ENCODE measurements around the gene UBE2D2. TPM values are rescaled to one million over a fixed set of nuclear protein-coding genes. Genes with fewer than 3 reads are reported as not detected.

Gene UBE2D2
- total RNA-seq, 1 experiment from 2014 or later: 193 TPM

DNA sequence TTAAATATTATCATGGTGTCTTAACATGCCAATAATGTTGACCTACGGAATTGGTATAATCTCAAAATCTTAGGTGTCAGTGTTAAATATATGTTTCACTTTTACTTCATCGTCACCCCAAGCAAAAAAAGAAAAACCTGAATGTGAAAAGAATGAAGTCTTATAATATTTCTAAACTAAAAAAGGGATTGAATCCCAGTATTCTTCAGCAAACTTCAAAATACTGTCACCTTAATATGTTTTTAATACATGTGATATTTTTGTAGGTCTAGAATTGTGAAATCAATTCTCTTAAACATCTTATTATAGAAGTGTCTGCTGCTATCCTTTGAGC lies 14.1 kb downstream of the UBE2D2 start:
- H3K4me3 ChIP-seq (ENCODE audit: low read depth, low read length): no peak overlapping the region
- Mint-ChIP-seq H3K4me3 (ENCODE audit: unreplicated experiment) (no peak overlapping the region), H3K4me1 (ENCODE audit: low read depth, unreplicated experiment) (peaks cover 14% of the 10 kb centered on the region), H3K27ac (ENCODE audit: unreplicated experiment) (no peak overlapping the region), H3K36me3 (ENCODE audit: insufficient read depth, unreplicated experiment) (peaks cover 32% of the 10 kb centered on the region), H3K27me3 (ENCODE audit: insufficient read depth, unreplicated experiment) (no peaks in the 10 kb centered on the region), H3K9me3 (ENCODE audit: unreplicated experiment) (no peaks in the 10 kb centered on the region)
- H3K9me3 ChIP-seq: no peaks in the 10 kb centered on the region
- ChIA-PET CTCF (interaction anchor here (0.6 to 1.5 kb wide), 5 partner anchors 13 to 153 kb away, joined by 3 to 13 read pairs (median 3); partner anchors contain the start of genes DNAJC18 and UBE2D2), POLR2A (no interaction called here)
- H3K36me3 ChIP-seq (ENCODE audit: control insufficient read depth, insufficient read depth, low read length): peaks cover 2% of the 10 kb centered on the region; the same call in 1 of the 2 replicates
- no TSS peak for BruUV-seq (replicated peaks)
- TF ChIP-seq, protein P1, sequence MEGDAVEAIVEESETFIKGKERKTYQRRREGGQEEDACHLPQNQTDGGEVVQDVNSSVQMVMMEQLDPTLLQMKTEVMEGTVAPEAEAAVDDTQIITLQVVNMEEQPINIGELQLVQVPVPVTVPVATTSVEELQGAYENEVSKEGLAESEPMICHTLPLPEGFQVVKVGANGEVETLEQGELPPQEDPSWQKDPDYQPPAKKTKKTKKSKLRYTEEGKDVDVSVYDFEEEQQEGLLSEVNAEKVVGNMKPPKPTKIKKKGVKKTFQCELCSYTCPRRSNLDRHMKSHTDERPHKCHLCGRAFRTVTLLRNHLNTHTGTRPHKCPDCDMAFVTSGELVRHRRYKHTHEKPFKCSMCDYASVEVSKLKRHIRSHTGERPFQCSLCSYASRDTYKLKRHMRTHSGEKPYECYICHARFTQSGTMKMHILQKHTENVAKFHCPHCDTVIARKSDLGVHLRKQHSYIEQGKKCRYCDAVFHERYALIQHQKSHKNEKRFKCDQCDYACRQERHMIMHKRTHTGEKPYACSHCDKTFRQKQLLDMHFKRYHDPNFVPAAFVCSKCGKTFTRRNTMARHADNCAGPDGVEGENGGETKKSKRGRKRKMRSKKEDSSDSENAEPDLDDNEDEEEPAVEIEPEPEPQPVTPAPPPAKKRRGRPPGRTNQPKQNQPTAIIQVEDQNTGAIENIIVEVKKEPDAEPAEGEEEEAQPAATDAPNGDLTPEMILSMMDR (IDR thresholded peaks at IDR 0.05; ENCODE audit: insufficient read depth in 1 of 2, low read depth in 1 of 2, low read length in 1 of 2, severe bottlenecking in 1 of 2, unreplicated experiment in 1 of 2): no peak
- intact Hi-C loops (cut with micrococcal nuclease; ENCODE audit: unreplicated experiment): no loop called here
- no peak for DNase-seq
- 0 out of 2 replicates have a peak, but pooled peaks cover 3% of the 10 kb centered on the region for H3K4me1 ChIP-seq
- no peaks in the 10 kb centered on the region for H3K27me3 ChIP-seq (replicated peaks; ENCODE audit: control insufficient read depth, insufficient read depth, low read length)

DNA sequence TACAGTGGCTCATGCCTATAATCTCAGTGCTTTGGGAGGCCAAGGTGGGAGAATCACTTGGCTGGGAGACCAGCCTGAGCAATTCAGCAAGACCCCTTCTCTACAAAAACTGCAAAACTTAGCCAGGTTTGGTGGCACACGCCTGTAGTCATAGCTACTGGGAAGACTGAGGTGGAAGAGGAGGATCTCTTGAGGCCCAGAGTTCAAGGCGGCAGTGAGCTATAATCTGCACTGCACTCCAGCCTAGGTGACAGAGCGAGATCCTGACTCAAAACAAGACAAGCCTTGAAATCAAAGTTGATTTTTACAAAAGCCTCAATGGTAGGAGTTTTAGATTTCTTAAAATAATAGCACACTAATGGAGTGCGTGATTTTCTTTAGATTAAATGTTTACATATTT lies 14.6 kb downstream of the UBE2D2 start:
- BruUV-seq (replicated peaks): no TSS peak
- no peak overlapping the region for H3K4me3 Mint-ChIP-seq (ENCODE audit: unreplicated experiment)

GRCh38 chr5:139577689-139578290 lies 16.7 kb downstream of the UBE2D2 start:
- POLR2A ChIA-PET: no interaction called here
- Mint-ChIP-seq H3K36me3 (ENCODE audit: insufficient read depth, unreplicated experiment) (peaks cover 41% of the 10 kb centered on the region), H3K4me3 (ENCODE audit: unreplicated experiment) (no peak overlapping the region), H3K27ac (ENCODE audit: unreplicated experiment) (no peak overlapping the region), H3K9me3 (ENCODE audit: unreplicated experiment) (no peaks in the 10 kb centered on the region), H3K4me1 (ENCODE audit: low read depth, unreplicated experiment) (peaks cover 12% of the 10 kb centered on the region), H3K27me3 (ENCODE audit: insufficient read depth, unreplicated experiment) (no peaks in the 10 kb centered on the region)
- Histone ChIP-seq H3K27me3 (replicated peaks; ENCODE audit: control insufficient read depth, insufficient read depth, low read length) (no peaks in the 10 kb centered on the region), H3K4me3 (ENCODE audit: low read depth, low read length) (no peak overlapping the region), H3K36me3 (ENCODE audit: control insufficient read depth, insufficient read depth, low read length) (peaks cover 2% of the 10 kb centered on the region; the same call in 1 of the 2 replicates), H3K9me3 (no peaks in the 10 kb centered on the region), H3K4me1 (no peaks in the 10 kb centered on the region; the same call in 1 of the 2 replicates)
- DNase-seq: no peak
- CTCF ChIA-PET: interaction anchor here (0.6 kb wide), 1 partner anchor 75 kb away, joined by 3 read pairs; no protein-coding TSS in a partner anchor
- TF ChIP-seq, protein P1 (IDR thresholded peaks at IDR 0.05; ENCODE audit: insufficient read depth in 1 of 2, low read depth in 1 of 2, low read length in 1 of 2, severe bottlenecking in 1 of 2, unreplicated experiment in 1 of 2): no peak
- no TSS peak for BruUV-seq (replicated peaks)
- intact Hi-C loops (cut with micrococcal nuclease; ENCODE audit: unreplicated experiment): no loop called here

More for the DNA sequence above, 14.6 kb downstream of the UBE2D2 start:
- intact Hi-C loops (cut with micrococcal nuclease; ENCODE audit: unreplicated experiment): no loop called here
- H3K36me3 Mint-ChIP-seq (ENCODE audit: insufficient read depth, unreplicated experiment): peaks cover 36% of the 10 kb centered on the region
- Histone ChIP-seq H3K4me3 (ENCODE audit: low read depth, low read length) (no peak overlapping the region), H3K36me3 (ENCODE audit: control insufficient read depth, insufficient read depth, low read length) (peaks cover 2% of the 10 kb centered on the region; the same call in 1 of the 2 replicates), H3K9me3 (no peaks in the 10 kb centered on the region), H3K4me1 (0 out of 2 replicates have a peak, but pooled peaks cover 2% of the 10 kb centered on the region), H3K27me3 (replicated peaks; ENCODE audit: control insufficient read depth, insufficient read depth, low read length) (no peaks in the 10 kb centered on the region)
- no peaks in the 10 kb centered on the region for H3K9me3 Mint-ChIP-seq (ENCODE audit: unreplicated experiment)
- ChIA-PET POLR2A (no interaction called here), CTCF (interaction anchor here (1.5 kb wide), 1 partner anchor 13 kb away, joined by 3 read pairs; no protein-coding TSS in a partner anchor)
- no peak for DNase-seq
- TF ChIP-seq, protein P1 (IDR thresholded peaks at IDR 0.05; ENCODE audit: insufficient read depth in 1 of 2, low read depth in 1 of 2, low read length in 1 of 2, severe bottlenecking in 1 of 2, unreplicated experiment in 1 of 2): no peak
- no peak overlapping the region for H3K27ac Mint-ChIP-seq (ENCODE audit: unreplicated experiment)
- no peaks in the 10 kb centered on the region for H3K27me3 Mint-ChIP-seq (ENCODE audit: insufficient read depth, unreplicated experiment)
- peaks cover 17% of the 10 kb centered on the region for H3K4me1 Mint-ChIP-seq (ENCODE audit: low read depth, unreplicated experiment)
